GM21447 (cell line): ENCODE measurements around the gene SLC20A1.

ENCODE experiments used
- ATAC-seq: cut with Tn5 transposase; IDR thresholded peaks from one replicate; pipeline ENCODE4 v1.9.1; 2021; ENCODE audit not compliant: unreplicated experiment

Gene SLC20A1

DNA sequence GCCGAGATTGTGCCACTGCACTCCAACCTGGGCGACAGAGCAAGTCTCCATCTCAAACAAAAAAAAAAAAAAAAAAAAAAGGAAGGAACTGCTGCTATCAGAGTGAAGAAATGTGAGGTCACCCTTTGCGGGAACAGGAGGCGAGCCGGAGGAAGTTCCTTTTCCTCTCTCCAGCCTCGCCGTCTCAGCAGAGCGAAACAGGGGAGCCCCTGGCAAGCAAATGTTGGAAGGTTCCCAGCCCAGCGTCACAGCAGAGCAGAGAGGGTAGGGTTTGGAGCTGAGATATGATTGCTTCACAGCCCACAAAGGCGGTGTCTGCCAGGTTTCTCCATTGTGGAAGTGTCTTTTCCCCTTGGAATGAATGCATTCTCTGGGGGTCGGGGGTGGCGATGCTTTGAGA is 28.5 kb downstream of the SLC20A1 start:
- ATAC-seq: no peak

DNA sequence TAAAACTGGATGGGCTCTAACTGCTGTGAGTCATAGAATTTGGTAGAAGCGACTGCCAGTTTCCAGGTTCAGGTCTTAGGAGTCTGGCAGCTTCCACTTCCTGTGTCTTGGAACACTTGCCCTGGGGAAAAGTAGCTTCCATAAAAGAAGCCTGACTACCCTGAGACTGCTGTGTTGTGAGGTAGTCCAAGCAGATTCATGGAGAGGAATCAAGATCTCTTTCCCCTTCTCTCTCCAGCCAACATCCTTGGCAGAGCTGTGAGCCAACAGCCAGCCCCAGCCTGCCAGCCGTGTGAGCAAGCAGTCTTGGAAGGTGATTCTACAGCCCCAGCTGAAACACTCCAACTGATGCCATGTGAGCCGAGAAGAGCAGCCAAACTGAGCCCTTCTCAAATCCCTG is 33.7 kb downstream of the SLC20A1 start:
- no peak for ATAC-seq

DNA sequence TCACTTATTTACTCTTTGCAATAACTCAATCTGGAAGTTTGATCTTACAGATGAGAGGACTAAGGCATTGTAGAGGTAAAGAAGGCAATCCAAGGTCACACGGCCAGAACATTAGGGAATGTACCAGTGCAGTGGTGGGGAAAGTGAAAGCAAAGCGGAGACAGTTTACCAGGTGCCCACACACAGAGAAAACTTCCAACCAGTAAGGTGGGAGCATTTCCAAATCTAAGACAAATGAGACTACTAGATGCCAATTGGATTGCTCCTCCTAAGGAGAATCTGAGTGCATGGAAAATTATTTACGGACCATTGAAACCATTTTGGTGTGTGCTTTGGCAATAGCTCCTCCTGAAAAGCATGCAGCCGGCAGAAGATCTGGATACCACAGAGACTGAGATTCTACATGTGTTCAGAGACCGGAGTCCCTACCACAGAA is 34.9 kb downstream of the SLC20A1 start:
- no peak for ATAC-seq

DNA sequence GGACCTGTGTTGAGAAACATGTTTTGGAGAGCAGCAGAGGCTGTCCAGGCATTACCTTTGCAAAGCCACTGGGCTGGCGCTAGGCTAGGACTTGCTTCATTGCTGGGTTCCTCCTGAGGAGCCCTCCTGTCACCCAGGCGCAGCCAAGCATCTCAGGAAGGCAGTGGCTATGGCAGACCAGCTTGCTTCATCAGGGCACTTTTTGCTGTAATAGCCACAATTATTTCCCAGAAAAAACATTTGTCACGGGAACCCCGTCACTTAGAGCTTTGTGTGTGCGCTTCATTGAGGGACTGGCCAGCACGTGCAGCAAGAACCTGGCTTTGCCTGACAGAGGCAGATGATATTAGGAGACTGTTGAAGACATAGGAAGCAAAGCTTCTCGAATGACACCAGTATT is 36.4 kb downstream of the SLC20A1 start:
- ATAC-seq: no peak

DNA sequence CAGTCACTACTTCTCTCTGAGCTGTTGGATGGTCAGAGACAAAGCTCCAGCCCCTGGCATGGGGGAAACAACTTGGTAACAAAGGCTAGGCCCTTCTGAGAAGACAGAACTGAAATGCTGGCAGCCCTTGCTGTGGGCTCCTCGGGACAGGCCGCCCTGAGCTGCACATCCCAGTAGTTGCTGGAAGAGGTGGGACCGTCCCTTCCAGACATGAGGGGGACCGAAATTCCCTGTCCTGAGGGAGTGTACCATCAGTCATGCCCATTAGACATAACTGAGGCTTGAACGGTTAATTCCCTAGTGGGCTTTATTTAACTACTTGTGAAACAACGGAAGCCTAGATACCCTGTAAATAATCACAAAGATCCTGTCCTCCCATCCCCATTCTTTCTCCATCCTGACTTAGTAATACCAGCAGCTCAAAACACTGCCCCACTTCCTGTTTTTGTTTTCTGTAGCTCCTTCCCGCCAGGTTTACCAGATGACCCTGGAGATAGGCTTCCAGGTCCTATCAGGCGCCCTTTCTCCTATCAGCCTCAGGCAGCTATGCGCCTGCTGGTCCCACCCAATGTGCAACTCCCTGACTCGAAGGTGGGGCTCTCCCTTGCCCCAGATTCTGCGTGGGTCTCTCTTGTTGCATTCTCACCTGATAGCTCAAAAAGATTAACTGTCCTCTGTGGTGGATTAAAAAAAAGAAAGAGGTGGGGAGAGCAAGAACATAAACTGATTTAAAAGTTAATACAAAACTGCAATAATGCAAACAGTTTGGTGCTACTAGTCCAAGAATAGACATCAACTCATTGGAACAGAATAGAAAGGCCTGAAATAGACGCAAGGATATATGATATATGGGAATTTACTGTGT is 38.0 kb downstream of the SLC20A1 start:
- no peak for ATAC-seq

DNA sequence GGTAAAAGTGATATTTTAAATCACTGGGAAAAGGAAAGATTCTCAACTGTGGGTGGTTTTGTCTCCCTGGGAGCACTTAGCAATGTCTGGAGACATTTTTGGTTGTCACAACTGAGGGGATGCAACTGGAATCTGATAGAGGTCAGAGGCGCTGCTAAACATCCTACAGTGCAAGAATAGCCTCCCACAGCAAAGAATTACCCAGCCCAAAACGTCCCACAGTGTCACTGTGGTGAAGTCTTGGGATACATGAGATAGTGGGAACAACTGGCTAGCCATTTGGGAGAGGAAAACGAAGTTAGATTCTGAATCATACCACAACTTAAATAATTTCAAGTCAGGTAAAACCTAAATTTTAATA is 38.7 kb downstream of the SLC20A1 start:
- no peak for ATAC-seq

DNA sequence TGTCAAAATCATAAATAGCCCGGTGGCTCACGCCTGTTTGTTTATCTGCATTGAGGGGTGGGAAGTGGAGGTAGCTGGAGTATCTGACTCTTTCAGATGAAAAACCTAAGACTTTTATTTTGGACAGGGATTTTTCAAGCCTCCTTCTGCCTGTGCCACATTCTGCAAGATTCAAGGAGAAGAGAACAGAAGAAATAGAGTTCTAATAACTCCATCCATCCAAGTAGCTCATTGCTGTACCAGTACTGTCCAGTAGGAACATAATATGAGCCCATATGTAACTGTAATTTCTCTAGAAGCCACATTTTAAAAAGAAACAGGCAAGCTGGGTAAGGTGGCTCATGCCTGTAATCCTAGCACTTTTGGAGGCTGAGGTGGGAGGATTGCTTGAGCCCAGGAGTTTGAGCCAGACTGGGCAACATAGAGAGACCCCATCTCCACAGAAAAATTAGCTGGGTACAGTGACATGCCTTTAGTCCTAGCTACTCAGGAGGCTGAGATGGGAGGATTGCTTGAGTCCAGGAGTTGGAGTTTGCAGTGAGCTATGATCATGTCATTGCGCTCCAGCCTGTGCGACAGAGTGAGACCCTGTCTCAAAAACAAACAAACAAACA is 39.6 kb downstream of the SLC20A1 start:
- no peak for ATAC-seq

DNA sequence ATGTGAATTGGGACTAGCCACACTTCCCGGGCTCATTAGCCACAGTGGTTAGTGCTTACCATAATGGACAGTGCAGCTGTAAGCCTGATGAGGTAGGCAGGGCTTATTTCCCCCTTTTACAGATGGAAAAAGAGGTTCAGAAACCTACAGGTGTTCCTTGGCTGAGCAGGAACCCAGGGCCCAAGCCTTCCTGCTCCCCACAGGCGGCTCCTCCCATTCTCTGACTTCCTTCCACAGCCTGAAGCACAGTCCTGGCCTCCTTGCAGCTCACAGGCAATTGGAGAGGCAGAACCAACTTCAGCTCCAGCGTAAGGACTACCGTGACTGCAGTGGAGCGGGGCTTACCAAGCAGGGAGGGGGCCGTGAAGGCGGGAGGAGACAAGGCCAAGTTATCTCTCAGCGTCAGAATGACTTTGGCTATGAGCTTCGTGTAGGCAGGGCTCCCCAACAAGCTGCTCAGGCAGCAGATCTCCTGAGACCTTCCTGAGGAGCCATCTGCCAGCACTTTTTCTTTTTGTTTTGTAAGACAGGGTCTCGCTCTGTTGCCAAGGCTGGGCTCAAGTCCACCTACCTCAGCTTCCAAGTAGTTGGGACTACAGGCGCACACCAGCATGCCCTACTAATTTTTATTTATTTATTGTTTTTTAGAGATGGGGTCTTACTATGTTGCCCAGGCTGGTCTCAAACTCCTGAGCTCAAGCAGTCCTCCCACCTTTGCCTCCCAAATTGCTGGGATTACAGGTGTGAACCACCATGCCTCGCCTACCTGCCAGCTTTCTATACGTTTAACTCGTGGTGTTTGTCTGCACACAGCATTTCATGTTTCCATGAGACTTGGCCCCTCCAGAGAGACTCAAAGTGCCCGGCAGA is 40.8 kb downstream of the SLC20A1 start:
- no peak for ATAC-seq

DNA sequence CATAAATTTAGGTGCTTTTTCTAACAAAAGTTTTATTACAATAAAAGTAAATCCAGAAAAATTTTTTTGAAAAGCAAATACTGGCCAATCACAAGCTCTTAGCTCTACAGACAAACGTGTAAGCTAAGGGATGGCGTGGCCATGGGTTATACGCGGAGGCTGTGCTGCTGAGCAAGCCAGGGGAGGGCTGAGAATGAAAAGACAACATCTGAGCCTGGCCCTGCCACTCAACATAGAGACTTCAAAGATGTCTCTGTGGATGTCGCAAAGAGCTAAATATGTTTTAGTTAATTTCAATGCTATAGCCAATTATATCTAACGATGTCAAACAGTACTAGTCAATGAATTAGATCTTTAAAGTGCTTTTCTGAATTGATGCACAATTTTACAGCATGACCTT is 41.8 kb downstream of the SLC20A1 start:
- no peak for ATAC-seq

DNA sequence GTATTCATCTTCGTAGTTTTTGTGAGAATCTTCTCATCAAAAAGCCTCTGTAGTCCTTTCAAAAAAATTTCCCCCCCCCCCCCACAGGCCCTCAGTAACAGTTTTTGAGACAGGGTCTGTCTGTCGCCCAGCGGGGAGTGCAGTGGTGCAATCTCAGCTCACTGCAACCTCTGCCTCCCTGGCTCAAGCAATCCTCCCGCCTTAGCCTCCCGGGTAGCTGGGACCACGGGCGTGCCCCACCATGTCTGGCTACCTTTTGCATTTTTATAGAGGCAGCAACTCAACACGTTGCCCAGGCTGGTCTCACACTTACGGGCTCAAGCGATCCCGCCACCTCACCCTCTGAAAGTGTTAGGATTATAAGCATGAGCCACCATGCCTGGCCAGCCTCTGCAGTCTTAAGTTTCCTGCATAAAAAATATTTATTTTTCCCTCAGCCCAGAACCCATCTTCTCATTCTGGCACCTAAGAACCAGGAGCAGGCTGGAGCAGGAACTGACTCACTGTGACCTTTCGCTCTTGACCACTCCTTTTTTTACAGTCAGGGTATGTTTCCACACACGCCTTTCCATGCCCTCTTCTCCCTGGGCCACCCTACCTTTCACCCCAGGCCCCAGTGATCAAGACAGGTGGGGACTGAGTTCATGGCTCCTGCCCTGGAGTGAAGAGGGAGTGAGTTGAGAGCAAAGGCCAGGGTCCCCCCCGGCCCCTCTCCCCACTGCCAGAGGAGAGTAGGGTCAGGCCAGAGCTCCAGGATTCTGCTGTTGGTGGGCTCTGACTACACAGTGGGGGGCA is 42.5 kb downstream of the SLC20A1 start:
- ATAC-seq: no peak

DNA sequence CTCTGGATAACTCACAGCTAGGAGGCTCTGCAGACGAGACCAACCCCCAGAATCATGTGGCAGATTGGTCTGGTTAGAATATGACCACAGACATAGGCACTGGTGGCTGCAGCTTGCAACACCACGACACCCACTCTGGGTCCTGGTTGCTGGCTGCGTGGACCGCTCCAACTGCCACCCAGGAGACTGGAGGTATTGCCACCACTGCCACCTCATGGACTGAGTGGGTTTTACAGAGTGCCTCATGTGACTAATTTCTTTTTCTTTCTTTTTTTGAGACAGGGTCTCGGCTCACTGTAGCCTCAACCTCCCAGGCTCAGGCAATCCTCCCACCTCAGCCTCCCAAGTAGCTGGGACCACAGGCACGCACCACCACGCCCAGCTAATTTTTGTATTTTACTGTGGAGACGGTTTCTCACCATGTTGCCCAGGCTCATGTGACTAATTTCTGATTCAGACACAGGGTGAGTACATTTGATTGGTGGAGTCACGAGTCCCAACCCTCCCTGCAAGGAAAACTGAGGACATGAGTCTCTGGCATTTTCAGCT is 45.2 kb downstream of the SLC20A1 start:
- ATAC-seq: no peak

DNA sequence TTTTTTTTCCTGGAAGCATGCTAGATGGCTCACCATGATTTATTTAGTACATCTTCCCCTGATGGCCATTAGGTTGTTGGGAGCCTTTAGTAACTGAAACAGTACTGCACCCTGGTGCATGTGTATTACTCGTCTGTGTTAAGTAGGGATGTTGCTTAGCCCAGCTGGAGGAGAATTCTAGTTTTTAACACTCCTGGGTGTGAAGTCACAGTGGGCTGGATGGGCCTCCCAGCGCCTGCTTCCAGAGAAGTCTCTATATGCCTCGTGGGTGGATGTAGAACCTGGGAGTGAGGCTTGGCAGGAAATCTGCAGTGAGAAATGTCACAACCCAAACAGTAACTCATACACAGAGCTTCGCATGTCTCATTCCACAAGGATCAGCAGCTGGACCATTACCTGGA is 46.1 kb downstream of the SLC20A1 start:
- ATAC-seq: no peak

DNA sequence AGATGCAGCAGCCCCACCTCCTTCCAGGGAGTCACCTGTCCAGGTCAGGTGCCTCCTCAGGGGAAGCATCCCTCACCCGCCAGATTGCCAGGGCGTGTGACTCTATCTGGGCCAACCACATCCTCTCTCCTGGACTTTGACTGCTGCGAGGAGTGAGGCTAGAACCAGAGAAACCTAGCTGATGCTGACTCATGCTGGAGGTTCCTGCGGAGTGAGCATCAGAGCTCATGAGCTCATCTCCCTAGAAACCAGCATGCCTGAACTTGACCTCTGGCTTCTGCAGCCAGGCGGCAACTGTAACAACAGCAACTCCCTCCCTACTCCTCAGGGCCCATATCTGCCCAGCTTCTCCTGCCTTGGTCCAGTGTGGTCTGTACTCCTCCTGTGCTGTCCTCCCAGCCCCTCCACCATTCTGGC is 46.8 kb downstream of the SLC20A1 start:
- peak; percentile 93 for ATAC-seq

DNA sequence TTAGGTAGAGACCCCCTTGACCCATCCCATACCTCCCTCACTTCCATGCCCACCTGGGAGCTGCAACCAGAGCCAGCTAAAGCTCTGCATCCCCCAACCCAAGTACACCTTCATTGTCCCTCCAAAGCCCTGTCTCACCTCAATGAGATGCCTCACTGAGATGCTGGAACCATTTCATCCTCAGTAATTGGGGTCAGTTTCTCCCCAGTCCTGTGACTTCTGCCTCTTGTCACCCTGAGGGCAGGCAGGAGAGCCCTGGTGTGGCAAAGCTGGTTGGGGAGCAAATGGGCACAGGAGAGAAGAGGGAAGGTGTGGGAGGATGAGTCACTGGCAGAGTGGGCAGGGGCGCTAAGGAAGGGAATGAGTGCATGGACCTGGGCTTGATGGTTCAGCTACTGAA is 47.2 kb downstream of the SLC20A1 start:
- no peak for ATAC-seq

DNA sequence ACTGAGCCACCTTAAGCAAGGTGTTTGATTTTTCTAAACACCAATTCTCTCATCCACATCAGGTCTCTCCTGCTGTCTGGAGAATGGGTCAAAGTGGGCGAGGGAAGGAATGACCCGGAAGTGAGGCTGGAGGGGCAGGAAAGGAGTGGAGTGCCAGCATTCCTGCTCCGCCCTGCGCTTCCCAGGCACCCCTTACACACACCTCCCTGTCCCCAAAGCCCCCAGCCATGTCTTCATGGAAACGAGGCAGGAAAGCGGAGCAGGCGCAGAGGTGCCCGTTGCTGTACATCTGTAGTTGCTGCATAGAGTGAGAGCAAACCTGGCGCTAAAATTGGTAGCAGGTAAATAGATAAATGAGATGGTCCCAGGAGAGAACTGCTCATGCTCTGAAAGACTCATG is 47.9 kb downstream of the SLC20A1 start:
- no peak for ATAC-seq

DNA sequence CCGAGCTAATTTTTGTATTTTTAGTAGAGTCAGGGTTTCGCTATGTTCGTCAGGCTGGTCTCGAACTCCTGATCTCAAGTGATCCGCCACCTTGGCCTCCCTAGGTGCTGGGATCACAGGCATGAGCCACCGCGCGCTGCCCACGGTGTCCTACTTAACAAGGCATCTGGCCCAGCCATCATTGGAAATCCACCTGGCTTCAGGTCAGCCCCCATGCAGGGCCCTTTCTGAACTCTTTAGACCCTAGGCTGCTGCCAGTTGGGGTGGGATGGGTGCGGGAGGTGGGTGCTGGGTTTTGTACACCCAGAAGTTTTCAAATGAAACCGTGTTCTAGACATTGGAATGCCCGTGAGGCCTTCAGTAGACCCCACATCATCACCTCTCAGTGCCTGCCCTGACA is 48.4 kb downstream of the SLC20A1 start:
- no peak for ATAC-seq

DNA sequence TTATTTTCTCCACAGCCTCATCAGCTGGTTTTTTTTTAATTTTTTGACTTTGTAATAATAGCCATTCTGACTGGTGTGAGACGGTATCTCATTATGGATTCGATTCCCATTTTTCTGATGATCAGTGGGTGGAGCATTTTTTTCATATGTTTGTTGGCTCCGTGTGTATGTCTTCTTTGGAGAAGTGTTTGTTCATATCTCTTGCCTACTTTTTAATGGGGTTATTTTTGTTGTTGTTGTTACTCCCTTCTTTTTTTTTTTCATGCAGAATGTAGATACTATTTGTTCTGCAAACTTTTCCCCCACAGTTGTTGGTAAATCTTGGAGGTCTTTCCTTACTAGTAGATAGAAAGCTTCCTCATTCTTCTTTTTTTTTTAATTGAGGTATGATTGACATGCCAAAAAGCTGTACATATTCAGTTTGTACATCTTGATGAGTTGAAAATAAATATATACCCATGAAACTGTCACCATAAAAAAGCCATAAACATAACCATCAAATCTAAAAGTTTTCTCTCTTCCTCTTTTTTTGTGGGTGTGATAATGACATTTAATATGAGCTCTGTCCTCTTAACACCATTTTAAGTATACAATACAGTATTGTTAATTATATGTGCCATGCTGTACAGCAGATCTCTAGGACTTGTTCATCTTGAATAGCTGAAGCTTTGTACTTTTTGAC is 53.2 kb downstream of the SLC20A1 start:
- ATAC-seq: no peak

DNA sequence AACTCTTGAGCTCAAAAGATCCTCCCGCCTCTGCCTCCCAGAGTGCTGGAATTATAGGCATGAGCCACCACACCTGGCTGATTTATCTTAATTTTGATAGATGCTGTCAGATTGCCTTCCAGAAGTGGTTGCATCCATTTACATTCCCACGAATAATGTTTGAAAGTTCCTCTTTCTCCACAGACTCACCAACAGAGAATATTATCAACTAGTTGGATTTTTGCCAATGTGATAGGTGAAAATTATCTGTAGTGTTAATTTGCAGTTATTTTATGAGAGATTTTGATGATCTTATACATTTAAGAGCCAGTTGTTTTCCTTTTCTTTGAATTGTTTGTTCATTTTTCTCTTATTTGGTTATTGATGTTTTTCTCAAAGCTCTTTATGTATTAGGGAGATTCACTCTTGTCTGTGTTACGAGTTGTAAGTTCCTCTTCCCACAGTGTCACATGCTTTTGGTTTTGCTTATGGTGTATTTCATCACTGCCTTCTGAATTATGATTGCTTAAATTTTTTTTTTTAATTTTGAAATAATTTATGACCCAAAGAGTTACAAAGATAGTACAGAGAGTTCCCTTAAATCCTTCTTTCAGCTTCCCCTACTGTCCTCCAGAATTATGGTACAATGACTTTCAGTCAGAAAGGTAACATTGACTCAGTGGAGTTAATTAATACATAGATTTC is 54.4 kb downstream of the SLC20A1 start:
- ATAC-seq: no peak

DNA sequence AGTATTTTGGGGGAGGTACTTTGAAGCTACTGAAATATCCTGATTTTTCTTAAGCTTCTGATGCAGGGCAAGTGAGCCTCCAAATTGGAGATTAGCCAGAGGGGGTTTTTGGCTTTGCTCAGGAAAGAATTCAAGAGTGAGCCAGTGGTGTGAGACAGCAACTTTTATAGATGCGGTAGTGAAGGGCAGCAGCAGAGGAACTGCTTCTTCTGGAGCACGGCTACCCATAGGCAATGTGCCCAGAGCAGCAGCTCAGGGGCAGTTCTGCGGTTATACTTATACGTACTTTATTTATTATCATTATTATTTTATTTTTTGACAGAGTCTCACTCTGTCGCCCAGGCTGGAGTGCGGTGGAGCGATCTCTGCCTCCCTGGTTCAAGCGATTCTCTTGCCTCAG is 55.3 kb downstream of the SLC20A1 start:
- no peak for ATAC-seq

DNA sequence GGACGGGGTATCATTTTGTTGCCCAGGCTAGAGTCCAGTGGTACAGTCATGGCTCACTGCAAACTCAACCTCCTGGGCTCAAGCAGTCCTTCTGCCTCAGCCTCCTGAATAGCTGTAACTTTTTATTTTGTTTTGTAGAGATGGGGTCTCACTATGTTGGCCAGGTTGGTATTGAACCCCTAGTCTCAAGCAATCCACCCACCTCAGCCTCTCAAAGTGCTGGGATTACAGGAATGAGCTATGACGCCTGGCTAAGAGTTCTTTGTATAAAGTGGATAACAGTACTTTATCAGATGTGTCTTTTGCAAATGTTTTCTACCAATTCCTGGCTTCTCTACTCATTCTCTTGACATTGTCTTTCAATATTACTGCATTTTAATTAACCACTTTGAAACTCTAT is 57.9 kb downstream of the SLC20A1 start:
- no peak for ATAC-seq
